A673 (cell line): ENCODE measurements around the gene TEX14. TPM values are rescaled to one million over a fixed set of nuclear protein-coding genes. Genes with fewer than 3 reads are reported as not detected.

Experiments
- BruUV-seq: library from RNA; stranded (reverse); fragments of 400-500 nt; replicated peaks from 2 replicates; lab custom pipeline; 2021; lab: Mats Ljungman, UMichigan
- CTCF ChIA-PET: fragments of 300-600 bp; sonication (Branson Sonifier 250); formaldehyde crosslinking; loops from one replicate; lab custom pipeline; 2022; ENCODE audit warnings: antibody characterized with exemption; lab: Charles Lee
- POLR2A ChIA-PET: fragments of 300-600 bp; sonication (Branson Sonifier 250); formaldehyde crosslinking; loops from one replicate; lab custom pipeline; 2022; ENCODE audit warnings: antibody characterized with exemption; ENCODE audit not compliant: low non-redundant PET; lab: Charles Lee
- DNase-seq: peaks from one replicate; pipeline ENCODE4 v3.0.0-alpha.2; 2015; ENCODE audit warnings: low spot score
- H3K27ac ChIP-seq: fragments of 200-600 bp; sonication (generic); 2 replicates; pipeline ENCODE4 v1.5.1; 2016; ENCODE audit warnings: mixed run types, low read depth, mild to moderate bottlenecking, mixed read lengths, antibody characterized with exemption, low read length; ENCODE audit not compliant: poor library complexity, severe bottlenecking
- H3K27me3 ChIP-seq: fragments of 200-600 bp; sonication (generic); replicated peaks from 2 replicates; pipeline ENCODE4 v1.6.1; 2017; ENCODE audit warnings: mixed run types, low read depth, mild to moderate bottlenecking, mixed read lengths, antibody characterized with exemption, low read length; ENCODE audit not compliant: insufficient read depth, poor library complexity
- H3K36me3 ChIP-seq: fragments of 200-600 bp; sonication (generic); 2 replicates; pipeline ENCODE4 v1.6.1; 2016; ENCODE audit warnings: mixed run types, mild to moderate bottlenecking, mixed read lengths, antibody characterized with exemption, low read length; ENCODE audit not compliant: insufficient read depth, poor library complexity, severe bottlenecking
- H3K4me1 ChIP-seq: fragments of 200-600 bp; sonication (generic); 2 replicates; pipeline ENCODE4 v1.6.1; 2017; ENCODE audit warnings: mixed run types, mild to moderate bottlenecking, mixed read lengths, antibody characterized with exemption, low read length; ENCODE audit not compliant: insufficient read depth, poor library complexity, severe bottlenecking
- H3K4me3 ChIP-seq: fragments of 200-600 bp; sonication (generic); 2 replicates; pipeline ENCODE4 v1.5.1; 2016; ENCODE audit warnings: low read depth, mixed run types, mild to moderate bottlenecking, mixed read lengths, low read length; ENCODE audit not compliant: poor library complexity, severe bottlenecking
- H3K9me3 ChIP-seq: fragments of 200-600 bp; sonication (generic); 2 replicates; pipeline ENCODE4 v1.6.1; 2016; ENCODE audit warnings: mixed run types, low read depth, mild to moderate bottlenecking, mixed read lengths, antibody characterized with exemption, low read length; ENCODE audit not compliant: poor library complexity, severe bottlenecking
- EZH2 ChIP-seq: fragments of 200-600 bp; sonication (generic); IDR thresholded peaks from 2 replicates; pipeline ENCODE4 v1.6.1; 2017; ENCODE audit warnings: borderline replicate concordance, low read depth, mild to moderate bottlenecking, mixed read lengths, antibody characterized with exemption, low read length; ENCODE audit not compliant: poor library complexity, severe bottlenecking
- intact Hi-C: fragments of 100-400 bp; cut with micrococcal nuclease; formaldehyde crosslinking; loops from one replicate; pipeline ENCODE4 v1.10.0; 2022; ENCODE audit not compliant: unreplicated experiment
- total RNA-seq: library from RNA; stranded (reverse); gene quantifications from 2 replicates; pipeline ENCODE4 v1.2.3, GENCODE V29; 2021
- TF ChIP-seq, protein P1 (sequence below): fragments of 300-800, 200-600 bp; sonication (generic); conservative IDR thresholded peaks from 2 replicates; pipeline ENCODE4 v1.5.1; 2017; ENCODE audit warnings: low read depth, mild to moderate bottlenecking, antibody characterized with exemption, low read length, moderate library complexity, mixed read lengths

Gene TEX14
- total RNA-seq, 1 experiment from 2014 or later = 0.26 TPM

DNA sequence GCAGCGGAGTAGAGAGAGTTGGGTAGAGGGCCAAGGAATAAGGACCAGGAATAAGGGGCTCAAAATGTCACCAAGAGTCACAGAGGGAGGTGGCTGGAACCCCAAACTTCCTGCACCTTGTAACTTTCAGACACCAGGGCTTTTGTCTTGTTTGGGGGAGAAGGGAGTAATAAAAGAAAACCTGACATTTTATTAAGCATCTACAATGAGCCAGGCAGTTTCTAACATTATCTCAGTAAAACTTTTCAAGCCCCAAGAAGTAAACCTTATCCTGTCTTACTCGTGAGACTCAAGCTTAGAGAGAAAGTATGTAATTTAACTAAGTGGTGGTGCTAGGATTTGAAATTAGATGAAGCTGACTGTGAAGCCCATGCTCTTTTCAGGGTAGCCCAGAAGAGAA lies 176.6 kb downstream of the TEX14 start:
- ChIA-PET CTCF (no interaction called here), POLR2A (interaction anchor here (0.6 kb wide), 1 partner anchor 55 kb away, joined by 9 read pairs; no protein-coding TSS in a partner anchor)
- Histone ChIP-seq H3K27ac (peak overlapping the region; percentile 18), H3K4me1 (peaks cover 20% of the 10 kb centered on the region), H3K27me3 (no peaks in the 10 kb centered on the region), H3K4me3 (peak overlapping the region; percentile 83), H3K36me3 (peaks cover 26% of the 10 kb centered on the region), H3K9me3 (no peaks in the 10 kb centered on the region)
- TF ChIP-seq, protein P1, sequence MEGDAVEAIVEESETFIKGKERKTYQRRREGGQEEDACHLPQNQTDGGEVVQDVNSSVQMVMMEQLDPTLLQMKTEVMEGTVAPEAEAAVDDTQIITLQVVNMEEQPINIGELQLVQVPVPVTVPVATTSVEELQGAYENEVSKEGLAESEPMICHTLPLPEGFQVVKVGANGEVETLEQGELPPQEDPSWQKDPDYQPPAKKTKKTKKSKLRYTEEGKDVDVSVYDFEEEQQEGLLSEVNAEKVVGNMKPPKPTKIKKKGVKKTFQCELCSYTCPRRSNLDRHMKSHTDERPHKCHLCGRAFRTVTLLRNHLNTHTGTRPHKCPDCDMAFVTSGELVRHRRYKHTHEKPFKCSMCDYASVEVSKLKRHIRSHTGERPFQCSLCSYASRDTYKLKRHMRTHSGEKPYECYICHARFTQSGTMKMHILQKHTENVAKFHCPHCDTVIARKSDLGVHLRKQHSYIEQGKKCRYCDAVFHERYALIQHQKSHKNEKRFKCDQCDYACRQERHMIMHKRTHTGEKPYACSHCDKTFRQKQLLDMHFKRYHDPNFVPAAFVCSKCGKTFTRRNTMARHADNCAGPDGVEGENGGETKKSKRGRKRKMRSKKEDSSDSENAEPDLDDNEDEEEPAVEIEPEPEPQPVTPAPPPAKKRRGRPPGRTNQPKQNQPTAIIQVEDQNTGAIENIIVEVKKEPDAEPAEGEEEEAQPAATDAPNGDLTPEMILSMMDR = no peak
- intact Hi-C loops = loop anchor here (10.0 kb wide), 2 partner anchors 180 to 640 kb away; partner anchors contain the start of genes PRR11, RAD51C, SKA2 and TEX14
- BruUV-seq = no TSS peak
- DNase-seq = no peak

DNA sequence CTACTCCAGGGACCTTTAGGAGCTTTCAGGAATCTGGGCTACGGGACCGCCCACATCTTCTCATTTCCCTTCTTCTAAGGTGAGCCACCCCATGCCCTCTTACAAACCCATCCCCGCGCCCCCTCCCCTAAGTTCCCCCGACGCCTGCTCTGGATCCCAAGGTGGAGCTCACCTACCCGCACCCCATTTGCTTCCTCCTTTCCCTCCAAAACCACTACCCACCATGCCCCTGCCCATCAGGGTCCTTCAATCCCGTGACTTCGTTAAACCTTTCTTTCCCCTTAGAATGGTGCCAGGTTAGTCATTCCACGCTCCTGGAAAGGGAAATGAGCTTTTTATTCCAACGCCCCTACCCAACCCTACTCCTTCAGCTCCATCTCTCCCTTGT lies 177.1 kb downstream of the TEX14 start:
- H3K36me3 ChIP-seq = peaks cover 31% of the 10 kb centered on the region
- intact Hi-C loops = loop anchor here (10.0 kb wide), 2 partner anchors 180 to 640 kb away; partner anchors contain the start of genes PRR11, RAD51C, SKA2 and TEX14
- no peaks in the 10 kb centered on the region for H3K9me3 ChIP-seq
- H3K4me3 ChIP-seq = peak overlapping the region; percentile 83
- BruUV-seq = no TSS peak
- H3K27me3 ChIP-seq = no peaks in the 10 kb centered on the region
- ChIA-PET CTCF (no interaction called here), POLR2A (interaction anchor here (0.6 kb wide), 1 partner anchor 55 kb away, joined by 9 read pairs; no protein-coding TSS in a partner anchor)
- H3K4me1 ChIP-seq = peaks cover 20% of the 10 kb centered on the region
- TF ChIP-seq, protein P1 = no peak
- TF ChIP-seq EZH2 = no peak
- H3K27ac ChIP-seq = peak overlapping the region; percentile 80
- no peak for DNase-seq

DNA sequence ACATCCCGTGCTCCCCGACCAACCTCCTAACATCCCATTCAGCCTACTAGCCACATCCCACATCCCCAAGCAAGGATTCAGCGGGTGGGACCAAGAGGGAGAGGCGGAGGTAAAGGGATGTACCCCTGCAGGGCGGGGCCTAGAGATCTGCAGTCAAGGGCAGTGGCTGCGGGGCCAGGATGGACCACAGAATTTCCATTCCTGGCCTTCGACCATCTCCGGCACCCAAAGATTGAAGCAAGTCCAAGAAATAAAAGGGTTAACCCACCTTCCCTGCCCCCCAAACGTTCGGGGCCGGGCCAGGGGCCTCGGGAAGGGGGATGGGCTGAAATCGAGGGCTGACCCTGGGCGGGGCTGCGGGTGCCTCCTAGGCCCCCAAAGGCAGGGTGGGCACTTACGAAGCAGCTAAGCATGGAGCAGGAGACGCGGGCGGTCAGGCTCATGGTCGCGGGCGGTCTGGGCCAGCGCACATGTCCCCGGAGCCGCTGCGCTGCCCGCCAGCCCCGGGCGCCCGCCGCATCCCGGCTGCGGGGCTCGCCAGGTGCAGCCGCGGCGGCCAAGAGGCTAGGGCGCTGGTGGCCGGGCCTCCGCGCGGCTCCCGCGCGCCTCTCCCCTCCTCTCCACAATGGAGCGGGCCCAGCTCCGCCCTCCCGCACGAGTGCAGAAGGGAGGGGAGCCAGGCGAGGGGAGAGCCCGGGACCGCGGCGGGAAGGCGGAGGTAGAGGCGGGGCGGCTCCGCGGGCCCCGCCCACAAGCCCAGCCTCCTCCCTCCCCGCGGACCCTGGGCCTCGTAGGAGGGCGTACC lies 177.7 kb downstream of the TEX14 start, which contains the start of gene MTMR4:
MTMR4 (minus strand) TSS at position 674 of the 805 bp plus-strand sequence; CDS start at position 443, 231 bp downstream.
- peak within 1 kb of the TSS; percentile 80 for H3K27ac ChIP-seq
- peak; percentile 93 for DNase-seq
- POLR2A ChIA-PET = no interaction called here
- intact Hi-C loops = loop anchor here (10.0 kb wide), 2 partner anchors 181 to 641 kb away; partner anchors contain the start of genes PRR11, RAD51C, SKA2 and TEX14
- H3K4me3 ChIP-seq = peak within 1 kb of the TSS; percentile 83
- H3K9me3 ChIP-seq = no peaks in the 10 kb centered on the region
- no peak for TF ChIP-seq EZH2
- TF ChIP-seq, protein P1 = no peak
- peaks cover 20% of the 10 kb centered on the region for H3K4me1 ChIP-seq
- no peaks in the 10 kb centered on the region for H3K27me3 ChIP-seq
- H3K36me3 ChIP-seq = peaks cover 37% of the 10 kb centered on the region
- CTCF ChIA-PET = no interaction called here
- BruUV-seq = no TSS peak
